ENCODE data around the gene USP32. TPM values are rescaled to one million over a fixed set of nuclear protein-coding genes. Genes with fewer than 3 reads are reported as not detected.

USP32 gene
- total RNA-seq, 1 donor from 2014 or later: 22.8 TPM

- peaks cover 71% of the 10 kb centered on the region for H3K4me1 ChIP-seq
- TF ChIP-seq CTCF (IDR thresholded peaks at IDR 0.05; ENCODE audit: borderline replicate concordance): no peak
Observed at GRCh38 chr17:60164697-60165096, 227.2 kb downstream of the USP32 start.

GRCh38 chr17:60164164-60164563 is 227.8 kb downstream of the USP32 start:
- H3K4me1 ChIP-seq: peaks cover 71% of the 10 kb centered on the region
- no peak for DNase-seq
- H3K9me3 ChIP-seq (replicated peaks): no peaks in the 10 kb centered on the region
- intact Hi-C loops (cut with micrococcal nuclease): no loop called here
- no peak for TF ChIP-seq CTCF (IDR thresholded peaks at IDR 0.05; ENCODE audit: borderline replicate concordance)
- no peaks in the 10 kb centered on the region for H3K36me3 ChIP-seq
- H3K4me3 ChIP-seq: no peak overlapping the region
- H3K27ac ChIP-seq (replicated peaks): peak overlapping the region; percentile 79
- peaks cover 23% of the 10 kb centered on the region for H3K27me3 ChIP-seq (ENCODE audit: low read depth)

More at GRCh38 chr17:60164697-60165096, 227.2 kb downstream of the USP32 start:
- no peak for DNase-seq
- peaks cover 19% of the 10 kb centered on the region for H3K27me3 ChIP-seq (ENCODE audit: low read depth)
- intact Hi-C loops (cut with micrococcal nuclease): no loop called here
- H3K27ac ChIP-seq (replicated peaks): peak overlapping the region; percentile 79
- no peaks in the 10 kb centered on the region for H3K9me3 ChIP-seq (replicated peaks)
- H3K4me3 ChIP-seq: no peak overlapping the region
- H3K36me3 ChIP-seq: no peaks in the 10 kb centered on the region

GRCh38 chr17:60163108-60163784 is 228.7 kb downstream of the USP32 start:
- Histone ChIP-seq H3K27me3 (ENCODE audit: low read depth) (peaks cover 32% of the 10 kb centered on the region), H3K4me3 (no peak overlapping the region), H3K36me3 (no peaks in the 10 kb centered on the region), H3K9me3 (replicated peaks) (no peaks in the 10 kb centered on the region), H3K27ac (replicated peaks) (peak overlapping the region; percentile 79), H3K4me1 (peaks cover 68% of the 10 kb centered on the region)
- intact Hi-C loops (cut with micrococcal nuclease): no loop called here
- peak; percentile 40 for DNase-seq
- TF ChIP-seq CTCF (IDR thresholded peaks at IDR 0.05; ENCODE audit: borderline replicate concordance): no peak

GRCh38 chr17:60161598-60162330 is 230.2 kb downstream of the USP32 start:
- Histone ChIP-seq H3K4me3 (no peak overlapping the region), H3K27me3 (ENCODE audit: low read depth) (peaks cover 47% of the 10 kb centered on the region), H3K9me3 (replicated peaks) (no peaks in the 10 kb centered on the region), H3K36me3 (no peaks in the 10 kb centered on the region), H3K4me1 (peaks cover 64% of the 10 kb centered on the region), H3K27ac (replicated peaks) (peak overlapping the region; percentile 79)
- intact Hi-C loops (cut with micrococcal nuclease): no loop called here
- TF ChIP-seq CTCF (IDR thresholded peaks at IDR 0.05; ENCODE audit: borderline replicate concordance): no peak
- no peak for DNase-seq

- Histone ChIP-seq H3K9me3 (replicated peaks) (no peaks in the 10 kb centered on the region), H3K4me1 (peaks cover 71% of the 10 kb centered on the region), H3K36me3 (no peaks in the 10 kb centered on the region), H3K4me3 (no peak overlapping the region), H3K27ac (replicated peaks) (peak overlapping the region; percentile 79), H3K27me3 (ENCODE audit: low read depth) (peaks cover 54% of the 10 kb centered on the region)
- DNase-seq: no peak
- intact Hi-C loops (cut with micrococcal nuclease): no loop called here
- TF ChIP-seq CTCF (IDR thresholded peaks at IDR 0.05; ENCODE audit: borderline replicate concordance): no peak
Observed at GRCh38 chr17:60160829-60161501, 231.0 kb downstream of the USP32 start.

Data from left ventricle myocardium inferior (tissue), 1 donor.